ENCODE measurements around the gene ADAMTSL1. TPM values are rescaled to one million over a fixed set of nuclear protein-coding genes. Genes with fewer than 3 reads are reported as not detected.

The ADAMTSL1 gene
- total and polyA plus RNA-seq, 2 of the 8 experiments (the other 6 are each of a cell fraction or from before 2014, with no cell fraction given), result 0.84 to 1.1 TPM

DNA sequence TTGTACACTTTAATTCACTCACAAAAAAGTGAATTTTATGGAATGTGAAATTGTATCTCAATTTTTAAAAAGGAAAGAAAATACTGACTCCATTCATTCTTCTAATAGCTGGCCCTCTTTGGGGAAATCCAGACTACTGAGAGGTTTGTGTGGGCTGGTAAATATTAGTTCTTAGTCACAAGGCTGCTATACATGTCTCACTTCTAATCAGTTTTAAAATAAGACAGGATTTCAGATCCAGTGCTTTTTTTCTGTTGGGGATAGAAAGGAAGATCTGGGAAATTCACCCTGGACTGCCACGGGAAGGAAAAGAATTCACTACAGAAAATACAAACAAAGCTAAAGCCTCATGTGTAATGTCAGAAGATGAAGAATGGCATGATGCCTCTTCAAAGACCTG lies 32.7 kb upstream of the ADAMTSL1 start:
- H3K4me3 ChIP-seq (ENCODE audit: extremely low read depth in 1 of 4, insufficient read depth in 2 of 4, low read depth in 3 of 4, low read length in 4 of 4), result no peak overlapping the region
- H3K23me2 ChIP-seq (ENCODE audit: low read depth, low read length), result no peaks in the 10 kb centered on the region
- 92% methylated on average over 1 of the region's 1 CpG; no CpG with 5 or more reads in 1 of the 2 experiments for WGBS, 2 experiments (ENCODE audit: extremely low coverage in 1 of 2, insufficient coverage in 1 of 2, insufficient read length in 1 of 2, insufficient replicate concordance in 2 of 2, low coverage in 1 of 2, low lambda C conversion rate in 2 of 2, missing lambda C conversion rate in 1 of 2)
- peaks cover 0 to 2% (median 0%) of the 10 kb centered on the region in 4 experiments; a peak in 1 of 7 replicates for H3K27me3 ChIP-seq (replicated peaks in 1 of 4; ENCODE audit: control insufficient read depth in 3 of 4, extremely low read depth in 1 of 4, insufficient read depth in 3 of 4, low read length in 3 of 4)
- H3K27ac ChIP-seq (ENCODE audit: low read depth, low read length), result no peak overlapping the region
- no peak overlapping the region for H3K56ac ChIP-seq (replicated peaks; ENCODE audit: insufficient read length, low read depth, low read length)
- H2BK20ac ChIP-seq (ENCODE audit: low read length), result no peak overlapping the region
- H2BK5ac ChIP-seq (ENCODE audit: low read depth, low read length), result no peak overlapping the region
- H3K9me3 ChIP-seq (ENCODE audit: insufficient read depth in 2 of 2, low read depth in 1 of 2, low read length in 1 of 2), result no peaks in the 10 kb centered on the region
- H3K14ac ChIP-seq (ENCODE audit: insufficient read length), result no peak overlapping the region
- H3K79me1 ChIP-seq (ENCODE audit: low read depth, low read length), result no peaks in the 10 kb centered on the region
- no peak overlapping the region for H4K5ac ChIP-seq (ENCODE audit: insufficient read length, low read depth, low read length)
- no peak overlapping the region for H2BK15ac ChIP-seq (ENCODE audit: low read length)
- no peak overlapping the region for H2BK120ac ChIP-seq (replicated peaks; ENCODE audit: low read depth, low read length)
- H3K18ac ChIP-seq (ENCODE audit: extremely low read depth, low read length), result no peak overlapping the region
- ChIA-PET CTCF (ENCODE audit: partially characterized antibody) (interaction anchor here (0.6 to 4.4 kb wide), 9 partner anchors 11 to 1936 kb away, joined by 3 to 39 read pairs (median 10); no protein-coding TSS in a partner anchor), POLR2A (ENCODE audit: partially characterized antibody) (no interaction called here)
- no peak overlapping the region for H2BK12ac ChIP-seq (ENCODE audit: low read depth, low read length)
- no peak overlapping the region for H4K91ac ChIP-seq (replicated peaks; ENCODE audit: insufficient read length, low read length)
- no peak overlapping the region for H3K23ac ChIP-seq (ENCODE audit: insufficient read length)
- H3K4me2 ChIP-seq (ENCODE audit: insufficient read depth in 1 of 2, low read depth in 2 of 2, low read length in 2 of 2), result no peak overlapping the region
- H4K8ac ChIP-seq (ENCODE audit: extremely low read depth, insufficient read depth, low read length), result no peak overlapping the region
- no peak for FAIRE-seq
- no peak overlapping the region for H2AK5ac ChIP-seq (ENCODE audit: low read depth, low read length)
- no peak overlapping the region for H3K9ac ChIP-seq (replicated peaks in 1 of 4; ENCODE audit: extremely low read depth in 1 of 4, low read depth in 3 of 4, low read length in 3 of 4)
- H3K4me1 ChIP-seq (replicated peaks in 1 of 4; ENCODE audit: control insufficient read depth in 3 of 4, insufficient read depth in 4 of 4, low read length in 3 of 4), result peaks cover 0 to 8% (median 6%) of the 10 kb centered on the region in 4 experiments; a peak in 5 of 7 replicates
- no peaks in the 10 kb centered on the region for H4K20me1 ChIP-seq (replicated peaks in 1 of 2; ENCODE audit: control insufficient read depth in 1 of 2, insufficient read depth in 2 of 2, low read length in 2 of 2)
- no peak for DNase-seq (ENCODE audit: low read depth in 1 of 2, low spot score in 2 of 2)
- no peaks in the 10 kb centered on the region for H3K36me3 ChIP-seq (ENCODE audit: control insufficient read depth in 2 of 4, insufficient read depth in 4 of 4, low read length in 3 of 4)
- H3K4ac ChIP-seq (replicated peaks; ENCODE audit: insufficient read length, low read depth, low read length), result no peak overlapping the region
- H2AFZ ChIP-seq (ENCODE audit: low read length), result no peak overlapping the region
- no peaks in the 10 kb centered on the region for H3K79me2 ChIP-seq (ENCODE audit: control insufficient read depth in 1 of 2, insufficient read depth in 2 of 2, low read length in 2 of 2)
- no peak for TF ChIP-seq ZNF274 (IDR thresholded peaks at IDR 0.05; ENCODE audit: borderline replicate concordance, extremely low read depth, low read length)
- TF ChIP-seq EZH2 (IDR thresholded peaks at IDR 0.05; ENCODE audit: low read depth, low read length, severe bottlenecking), result no peak
- no peak for TF ChIP-seq TBP (IDR thresholded peaks at IDR 0.05; ENCODE audit: low read depth, low read length)
- TF ChIP-seq BACH1 (IDR thresholded peaks at IDR 0.05; ENCODE audit: low read length), result no peak
- no peak for TF ChIP-seq TCF12 (IDR thresholded peaks at IDR 0.05; ENCODE audit: low read depth, low read length)
- no peak for TF ChIP-seq CBX8 (IDR thresholded peaks at IDR 0.05; ENCODE audit: borderline replicate concordance, low read depth, low read length)
- no peak for TF ChIP-seq NANOG (IDR thresholded peaks at IDR 0.05; ENCODE audit: insufficient read depth, low read depth, low read length, poor library complexity, severe bottlenecking)
- TF ChIP-seq, protein P1, sequence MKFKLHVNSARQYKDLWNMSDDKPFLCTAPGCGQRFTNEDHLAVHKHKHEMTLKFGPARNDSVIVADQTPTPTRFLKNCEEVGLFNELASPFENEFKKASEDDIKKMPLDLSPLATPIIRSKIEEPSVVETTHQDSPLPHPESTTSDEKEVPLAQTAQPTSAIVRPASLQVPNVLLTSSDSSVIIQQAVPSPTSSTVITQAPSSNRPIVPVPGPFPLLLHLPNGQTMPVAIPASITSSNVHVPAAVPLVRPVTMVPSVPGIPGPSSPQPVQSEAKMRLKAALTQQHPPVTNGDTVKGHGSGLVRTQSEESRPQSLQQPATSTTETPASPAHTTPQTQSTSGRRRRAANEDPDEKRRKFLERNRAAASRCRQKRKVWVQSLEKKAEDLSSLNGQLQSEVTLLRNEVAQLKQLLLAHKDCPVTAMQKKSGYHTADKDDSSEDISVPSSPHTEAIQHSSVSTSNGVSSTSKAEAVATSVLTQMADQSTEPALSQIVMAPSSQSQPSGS (IDR thresholded peaks at IDR 0.05; ENCODE audit: low read length), result no peak
- TF ChIP-seq JUN (IDR thresholded peaks at IDR 0.05; ENCODE audit: low read depth, low read length), result no peak
- no peak for TF ChIP-seq JUND (IDR thresholded peaks at IDR 0.05; ENCODE audit: low read length)
- no peak for TF ChIP-seq KDM5A (IDR thresholded peaks at IDR 0.05; ENCODE audit: low read length)
- TF ChIP-seq, protein P2, sequence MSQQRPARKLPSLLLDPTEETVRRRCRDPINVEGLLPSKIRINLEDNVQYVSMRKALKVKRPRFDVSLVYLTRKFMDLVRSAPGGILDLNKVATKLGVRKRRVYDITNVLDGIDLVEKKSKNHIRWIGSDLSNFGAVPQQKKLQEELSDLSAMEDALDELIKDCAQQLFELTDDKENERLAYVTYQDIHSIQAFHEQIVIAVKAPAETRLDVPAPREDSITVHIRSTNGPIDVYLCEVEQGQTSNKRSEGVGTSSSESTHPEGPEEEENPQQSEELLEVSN (IDR thresholded peaks at IDR 0.05), result no peak

All from H1 (cell line).